PC-3 (cell line): ENCODE measurements around the gene KIFC1. TPM values are rescaled to one million over a fixed set of nuclear protein-coding genes. Genes with fewer than 3 reads are reported as not detected.

ENCODE experiments used
- ATAC-seq: fragments of 200-7000 bp; cut with Tn5 transposase; 2 replicates; pipeline ENCODE4 v1.9.1; 2020; ENCODE audit warnings: mild to moderate bottlenecking, moderate library complexity
- BruUV-seq: library from RNA; stranded (reverse); fragments of 400-500 nt; replicated peaks from 2 replicates; lab custom pipeline; 2021; lab: Mats Ljungman, UMichigan
- CTCF ChIA-PET: fragments of 300-600 bp; sonication (Branson Sonifier 250); formaldehyde crosslinking; loops from one replicate; lab custom pipeline; 2022; ENCODE audit warnings: antibody characterized with exemption; lab: Charles Lee
- POLR2A ChIA-PET: fragments of 300-600 bp; sonication (Branson Sonifier 250); formaldehyde crosslinking; loops from one replicate; lab custom pipeline; 2022; ENCODE audit warnings: antibody characterized with exemption; ENCODE audit not compliant: unreplicated experiment; lab: Charles Lee
- DNase-seq: peaks from one replicate; pipeline ENCODE4 v3.0.0-alpha.2; 2015
- H2AFZ ChIP-seq: fragments of 300-600 bp; sonication (generic); 2 replicates; pipeline ENCODE4 v1.6.0; 2016; ENCODE audit warnings: antibody characterized with exemption, low read length
- H3F3A ChIP-seq: fragments of 300-600 bp; sonication (generic); one replicate; pipeline ENCODE4 v1.6.0; 2017; ENCODE audit warnings: antibody characterized with exemption, low read length, control low read depth, mild to moderate bottlenecking; ENCODE audit not compliant: unreplicated experiment
- H3K27ac ChIP-seq: fragments of 300-600 bp; sonication (generic); 2 replicates; pipeline ENCODE4 v1.5.1; 2016; ENCODE audit warnings: mild to moderate bottlenecking, low read length
- H3K27me3 ChIP-seq: fragments of 300-600 bp; sonication (generic); 2 replicates; pipeline ENCODE4 v1.6.1; 2016; ENCODE audit warnings: low read length, mixed read lengths
- H3K36me3 ChIP-seq: fragments of 300-600 bp; sonication (generic); 2 replicates; pipeline ENCODE4 v1.6.1; 2016; ENCODE audit warnings: low read depth, mixed run types, low read length, mixed read lengths
- H3K4me1 ChIP-seq: fragments of 300-600 bp; sonication (generic); 2 replicates; pipeline ENCODE4 v1.5.1; 2016; ENCODE audit warnings: low read length; ENCODE audit not compliant: insufficient read depth
- H3K4me2 ChIP-seq: fragments of 300-600 bp; sonication (generic); 2 replicates; pipeline ENCODE4 v1.6.0; 2016; ENCODE audit warnings: low read length
- H3K4me3 ChIP-seq: fragments of 300-600 bp; sonication (generic); 2 replicates; pipeline ENCODE4 v1.5.1; 2016; ENCODE audit warnings: mild to moderate bottlenecking, low read length, mixed read lengths
- H3K79me2 ChIP-seq: fragments of 300-600 bp; sonication (generic); 2 replicates; pipeline ENCODE4 v1.6.1; 2017; ENCODE audit warnings: low read length, mixed read lengths
- H3K9ac ChIP-seq: fragments of 300-600 bp; sonication (generic); 2 replicates; pipeline ENCODE4 v1.6.0; 2016; ENCODE audit warnings: mild to moderate bottlenecking, low read length
- H3K9me2 ChIP-seq: fragments of 300-600 bp; sonication (generic); replicated peaks from 2 replicates; pipeline ENCODE4 v1.6.1; 2016; ENCODE audit warnings: mixed run types, low read length, mixed read lengths
- H3K9me3 ChIP-seq: fragments of 300-600 bp; sonication (generic); 2 replicates; pipeline ENCODE4 v1.6.1; 2016; ENCODE audit warnings: low read length, mixed read lengths
- H4K20me1 ChIP-seq: fragments of 300-600 bp; sonication (generic); 2 replicates; pipeline ENCODE4 v1.6.1; 2016; ENCODE audit warnings: low read length, mixed read lengths
- CTCF ChIP-seq: fragments of 300-600 bp; sonication (generic); conservative IDR thresholded peaks from 2 replicates; pipeline ENCODE4 v1.5.1; 2017; ENCODE audit warnings: antibody characterized with exemption, low read depth, mild to moderate bottlenecking, low read length
- EZH2 ChIP-seq: fragments of 300-600 bp; sonication (generic); IDR thresholded peaks from one replicate; pipeline ENCODE4 v1.6.1; 2017; ENCODE audit warnings: antibody characterized with exemption, mild to moderate bottlenecking, low read length; ENCODE audit not compliant: unreplicated experiment
- EZH2phosphoT487 ChIP-seq: fragments of 300-600 bp; sonication (generic); IDR thresholded peaks from 2 replicates; pipeline ENCODE4 v1.6.1; 2018; ENCODE audit warnings: mild to moderate bottlenecking, antibody characterized with exemption, low read length, borderline replicate concordance
- intact Hi-C: fragments of 100-400 bp; cut with micrococcal nuclease; formaldehyde crosslinking; loops from 2 replicates; pipeline ENCODE4 v1.9.0; 2023
- total RNA-seq: library from RNA; depleted of rRNA; stranded (reverse); fragments of >200 nt; gene quantifications from 2 replicates; pipeline ENCODE4 v1.2.3, GENCODE V29; 2014

Gene KIFC1
- total RNA-seq, 1 experiment from 2014 or later, result 66.7 TPM

- ChIA-PET CTCF (interaction anchor here (0.6 to 0.7 kb wide), 4 partner anchors 10 to 32 kb away, joined by 3 to 5 read pairs (median 3); no protein-coding TSS in a partner anchor), POLR2A (no interaction called here)
- peak overlapping the region; percentile 57; the same call in 1 of the 2 replicates for H2AFZ ChIP-seq
- H3K4me2 ChIP-seq, result no peak overlapping the region
- H3K27me3 ChIP-seq, result no peaks in the 10 kb centered on the region
- H3K9me2 ChIP-seq, result no peaks in the 10 kb centered on the region
- DNase-seq, result peak; percentile 67
- no peaks in the 10 kb centered on the region for H3K36me3 ChIP-seq
- intact Hi-C loops, result no loop called here
- BruUV-seq, result no TSS peak
- H3K4me3 ChIP-seq, result no peak overlapping the region
- no peaks in the 10 kb centered on the region for H3K79me2 ChIP-seq
- H3F3A ChIP-seq, result no peaks in the 10 kb centered on the region
- no peak overlapping the region for H3K9ac ChIP-seq
- peak; percentile 87 for ATAC-seq
- no peak for TF ChIP-seq EZH2phosphoT487
- TF ChIP-seq CTCF, result peak; percentile 64
- no peak for TF ChIP-seq EZH2
- no peak overlapping the region for H3K27ac ChIP-seq
- H3K4me1 ChIP-seq, result no peaks in the 10 kb centered on the region
- H4K20me1 ChIP-seq, result no peaks in the 10 kb centered on the region
- H3K9me3 ChIP-seq, result no peaks in the 10 kb centered on the region
Measured at GRCh38 chr6:33384581-33385020, 7.0 kb upstream of the KIFC1 start.

GRCh38 chr6:33390173-33390572, 1.4 kb upstream of the KIFC1 start:
- TF ChIP-seq CTCF, result no peak
- no peak for TF ChIP-seq EZH2
- TF ChIP-seq EZH2phosphoT487, result no peak
- intact Hi-C loops, result loop anchor here (2.0 kb wide), 1 partner anchor 77 kb away; no protein-coding TSS in a partner anchor
- Histone ChIP-seq H3K4me1 (peaks cover 19% of the 10 kb centered on the region), H2AFZ (no peak overlapping the region), H3K9ac (no peak overlapping the region), H3K27me3 (no peaks in the 10 kb centered on the region), H3K27ac (no peak overlapping the region), H3F3A (no peaks in the 10 kb centered on the region), H3K36me3 (0 out of 2 replicates have a peak, but pooled peaks cover 4% of the 10 kb centered on the region), H3K9me2 (no peaks in the 10 kb centered on the region), H3K4me3 (no peak overlapping the region), H4K20me1 (peaks cover 19% of the 10 kb centered on the region), H3K79me2 (peaks cover 35% of the 10 kb centered on the region), H3K9me3 (no peaks in the 10 kb centered on the region), H3K4me2 (no peak overlapping the region)
- POLR2A ChIA-PET, result no interaction called here
- CTCF ChIA-PET, result no interaction called here
- BruUV-seq, result no TSS peak
- DNase-seq, result no peak
- ATAC-seq, result no peak

GRCh38 chr6:33390767-33391277, 801 bp upstream of the KIFC1 start:
- Histone ChIP-seq H3K4me2 (peak overlapping the region; percentile 38), H3K36me3 (peaks cover 10% of the 10 kb centered on the region), H3K4me3 (peak overlapping the region; percentile 14), H3K79me2 (peaks cover 42% of the 10 kb centered on the region), H3K27ac (peak overlapping the region; percentile 55), H2AFZ (peak overlapping the region; percentile 78), H3K9me2 (no peaks in the 10 kb centered on the region), H3F3A (no peaks in the 10 kb centered on the region), H4K20me1 (peaks cover 26% of the 10 kb centered on the region), H3K27me3 (no peaks in the 10 kb centered on the region), H3K4me1 (peaks cover 23% of the 10 kb centered on the region), H3K9ac (peak overlapping the region; percentile 40), H3K9me3 (no peaks in the 10 kb centered on the region)
- intact Hi-C loops, result loop anchor here (1.0 to 2.0 kb wide), 2 partner anchors 19 to 78 kb away; no protein-coding TSS in a partner anchor
- ChIA-PET POLR2A (no interaction called here), CTCF (no interaction called here)
- ATAC-seq (no peak), DNase-seq (no peak)
- TF ChIP-seq CTCF, result no peak
- no peak for TF ChIP-seq EZH2
- TF ChIP-seq EZH2phosphoT487, result no peak
- BruUV-seq, result TSS peak; percentile 80
